GM19438 (cell line): Measurements from ENCODE around the gene TRPV5.
"Not testable (repeated sequence)": the region's sequence is repeated elsewhere in the genome, so short reads cannot be mapped to it uniquely, and the experiment has no call there.

Source experiments
- ATAC-seq: cut with Tn5 transposase; IDR thresholded peaks from one replicate; pipeline ENCODE4 v1.9.1; 2021; ENCODE audit warnings: low read depth; ENCODE audit not compliant: unreplicated experiment

The TRPV5 gene

GRCh38 chr7:142933624-142934023 is at the start of gene TRPV5:
Gene TRPV5, minus strand, starts transcription at chr7:142933746. Its CDS starts 287 bp downstream, at chr7:142933459.
- no peak for ATAC-seq

- ATAC-seq, result not testable (repeated sequence)
Measured at GRCh38 chr7:142978402-142978801, 44.9 kb upstream of the TRPV5 start.

GRCh38 chr7:142974626-142975025 is 41.1 kb upstream of the TRPV5 start:
- no peak for ATAC-seq

GRCh38 chr7:142969183-142969582 is 35.6 kb upstream of the TRPV5 start:
- no peak for ATAC-seq

GRCh38 chr7:142968229-142968628 is 34.7 kb upstream of the TRPV5 start:
- no peak for ATAC-seq

GRCh38 chr7:142964502-142965246 is 31.1 kb upstream of the TRPV5 start:
- no peak for ATAC-seq

- ATAC-seq, result no peak
Measured at GRCh38 chr7:142963993-142964392, 30.4 kb upstream of the TRPV5 start.

- ATAC-seq, result no peak
Measured at GRCh38 chr7:142962991-142963390, 29.4 kb upstream of the TRPV5 start.

- ATAC-seq, result no peak
Measured at GRCh38 chr7:142961973-142962926, 28.7 kb upstream of the TRPV5 start, which contains the start of gene KEL. Gene KEL, minus strand, starts transcription at chr7:142962363. Its CDS starts 157 bp downstream, at chr7:142962206.

GRCh38 chr7:142961595-142961972 is 28.0 kb upstream of the TRPV5 start:
- no peak for ATAC-seq

- no peak for ATAC-seq
Measured at GRCh38 chr7:142960955-142961512, 27.5 kb upstream of the TRPV5 start.

GRCh38 chr7:142959202-142959601 is 25.7 kb upstream of the TRPV5 start:
- no peak for ATAC-seq

- no peak for ATAC-seq
Measured at GRCh38 chr7:142957723-142958122, 24.2 kb upstream of the TRPV5 start.

- ATAC-seq, result no peak
Measured at GRCh38 chr7:142956951-142957623, 23.5 kb upstream of the TRPV5 start.

- ATAC-seq, result no peak
Measured at GRCh38 chr7:142954680-142955268, 21.2 kb upstream of the TRPV5 start.

- no peak for ATAC-seq
Measured at GRCh38 chr7:142950235-142950634, 16.7 kb upstream of the TRPV5 start.

- ATAC-seq, result no peak
Measured at GRCh38 chr7:142948603-142949002, 15.1 kb upstream of the TRPV5 start.

- ATAC-seq, result no peak
Measured at GRCh38 chr7:142945001-142945400, 11.5 kb upstream of the TRPV5 start.

- no peak for ATAC-seq
Measured at GRCh38 chr7:142943706-142944268, 10.2 kb upstream of the TRPV5 start.

- no peak for ATAC-seq
Measured at GRCh38 chr7:142942746-142943145, 9.2 kb upstream of the TRPV5 start.
